Adrenal gland (tissue), 12 donors: ENCODE measurements around the gene NRXN3. TPM values are rescaled to one million over a fixed set of nuclear protein-coding genes. Genes with fewer than 3 reads are reported as not detected.

Source experiments
- DNase-seq, 7 donors: peaks; one replicate each; pipeline ENCODE4 v3.0.0-alpha.2; 2019 to 2020
- H3K27ac ChIP-seq, 5 donors: fragments of 200-600 bp; sonication (generic) in 4 of 5; 1 replicate in 3 of 5; 2 replicates in 2 of 5; pipeline versions ENCODE4 v1.5.1 to v1.8.0; 2016 to 2020; ENCODE audit warnings: mild to moderate bottlenecking in 1 of 5
- H3K27me3 ChIP-seq: fragments of 200-600 bp; 2 replicates; pipeline ENCODE4 v1.8.0; 2021
- H3K36me3 ChIP-seq, 2 donors: fragments of 200-600 bp; replicated peaks in 1 of 2; 1 replicate in 1 of 2; 2 replicates in 1 of 2; pipeline versions ENCODE4 v1.5.1 to v1.8.0; 2018 to 2022
- H3K4me1 ChIP-seq, 2 donors: fragments of 200-600 bp; replicated peaks in 1 of 2; 1 replicate in 1 of 2; 2 replicates in 1 of 2; pipeline versions ENCODE4 v1.5.1 to v1.8.0; 2018 to 2021
- H3K4me3 ChIP-seq, 4 donors: fragments of 200-600 bp; sonication (generic) in 3 of 4; one replicate each; pipeline ENCODE4 v1.5.1; 2016 to 2018
- H3K9me3 ChIP-seq, 3 donors: fragments of 200-600 bp; sonication (generic) in 1 of 3; replicated peaks in 1 of 3; 1 replicate in 2 of 3; 2 replicates in 1 of 3; pipeline versions ENCODE4 v1.5.1 to v1.8.0; 2016 to 2021
- POLR2A ChIP-seq, 2 donors: fragments of 450-650 bp; IDR thresholded peaks; one replicate each; pipeline ENCODE4 v1.6.1; 2017; ENCODE audit warnings: antibody characterized with exemption in 2 of 2, mild to moderate bottlenecking in 2 of 2, moderate library complexity in 1 of 2
- WGBS, 4 donors: extraction: QIAGEN DNeasy Blood & Tissue Kit in 2 of 4; methylation state at CpG; one replicate each; pipeline versions ENCODE4 v1.1.5 to v1.1.7; 2013 to 2017; 5-methylcytosine and 5-hydroxymethylcytosine counted together
- intact Hi-C, 2 donors: fragments of 100-400 bp; cut with DNase I; formaldehyde crosslinking; loops; one replicate each; pipeline versions ENCODE4 v1.14.1 to v1.15.0; 2022 to 2023
- polyA plus RNA-seq, 3 donors: library from polyadenylated mRNA; stranded (reverse); fragments of 200-250 nt in 2 of 3; fragments of 350-450 nt in 1 of 3; fragmentation: Illumina TruSeq in 1 of 3; extraction: RNeasy Lipid Tissue Mini Kit (QIAGEN cat#74804) in 1 of 3; gene quantifications; one replicate each; pipeline ENCODE4 v1.2.3, GENCODE V29; 2013 to 2014
- total RNA-seq, 9 donors: library from RNA; depleted of rRNA in 4 of 9; stranded (reverse); fragments of >200 nt in 4 of 9; fragments of 120-200 nt in 1 of 9; fragmentation: NEBNext Ultra II Directional in 1 of 9; extraction: Animal tissue kit (Norgen Biotek cat#: 25700) in 1 of 9; gene quantifications; one replicate each; pipeline versions ENCODE4 v1.1.0 to v1.2.4, GENCODE V29; 2013 to 2023
- TF ChIP-seq, protein P1 (sequence below), 6 experiments: fragments of 450-650 bp in 4 of 6; fragments of 200-600 bp in 2 of 6; sonication (generic) in 1 of 6; IDR thresholded peaks; 1 replicate in 5 of 6; 2 replicates in 1 of 6; pipeline versions ENCODE4 v1.5.1 to v1.8.0; 2016 to 2021; ENCODE audit warnings: antibody characterized with exemption in 6 of 6, mild to moderate bottlenecking in 2 of 6, moderate library complexity in 1 of 6
- donor health status: healthy with polysubstance abuse.
- donor health status: Bipolar disorder and iron deficiency.
- donor health status: DM: yes; HTN: yes; CAD: no.
- donor health status: DM: no; HTN: no; CAD: no.
- donor health status: DM: no; HTN: no; CAD: no.
- donor health status: DM: yes; HTN: yes; CAD: no.

The NRXN3 gene
- total and polyA plus RNA-seq, 12 donors = 0.09 to 8.5 (median 1.6) TPM

DNA sequence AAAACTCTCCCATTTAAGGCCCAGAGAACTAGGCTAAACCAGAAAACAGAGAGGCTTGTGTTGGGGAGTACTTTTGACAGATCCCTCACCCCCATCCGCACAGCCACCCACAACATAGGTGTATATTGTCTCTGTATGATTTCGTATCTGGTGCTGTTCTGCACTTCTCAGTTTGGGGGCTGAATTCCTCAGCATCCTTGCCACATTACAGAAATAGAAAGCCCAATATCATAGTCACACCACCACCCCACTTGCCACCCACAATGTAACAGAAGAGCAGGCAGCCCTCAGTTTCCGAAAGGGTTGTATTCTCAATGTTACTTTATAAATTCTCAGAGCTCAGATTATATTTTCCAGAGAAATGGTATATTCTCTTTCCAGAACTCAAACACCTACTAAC is 1090.2 kb downstream of the NRXN3 start:
- no peak for TF ChIP-seq POLR2A (IDR thresholded peaks at IDR 0.05)
- TF ChIP-seq, protein P1, sequence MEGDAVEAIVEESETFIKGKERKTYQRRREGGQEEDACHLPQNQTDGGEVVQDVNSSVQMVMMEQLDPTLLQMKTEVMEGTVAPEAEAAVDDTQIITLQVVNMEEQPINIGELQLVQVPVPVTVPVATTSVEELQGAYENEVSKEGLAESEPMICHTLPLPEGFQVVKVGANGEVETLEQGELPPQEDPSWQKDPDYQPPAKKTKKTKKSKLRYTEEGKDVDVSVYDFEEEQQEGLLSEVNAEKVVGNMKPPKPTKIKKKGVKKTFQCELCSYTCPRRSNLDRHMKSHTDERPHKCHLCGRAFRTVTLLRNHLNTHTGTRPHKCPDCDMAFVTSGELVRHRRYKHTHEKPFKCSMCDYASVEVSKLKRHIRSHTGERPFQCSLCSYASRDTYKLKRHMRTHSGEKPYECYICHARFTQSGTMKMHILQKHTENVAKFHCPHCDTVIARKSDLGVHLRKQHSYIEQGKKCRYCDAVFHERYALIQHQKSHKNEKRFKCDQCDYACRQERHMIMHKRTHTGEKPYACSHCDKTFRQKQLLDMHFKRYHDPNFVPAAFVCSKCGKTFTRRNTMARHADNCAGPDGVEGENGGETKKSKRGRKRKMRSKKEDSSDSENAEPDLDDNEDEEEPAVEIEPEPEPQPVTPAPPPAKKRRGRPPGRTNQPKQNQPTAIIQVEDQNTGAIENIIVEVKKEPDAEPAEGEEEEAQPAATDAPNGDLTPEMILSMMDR (IDR thresholded peaks at IDR 0.05) = no peak
- intact Hi-C loops = no loop called here

DNA sequence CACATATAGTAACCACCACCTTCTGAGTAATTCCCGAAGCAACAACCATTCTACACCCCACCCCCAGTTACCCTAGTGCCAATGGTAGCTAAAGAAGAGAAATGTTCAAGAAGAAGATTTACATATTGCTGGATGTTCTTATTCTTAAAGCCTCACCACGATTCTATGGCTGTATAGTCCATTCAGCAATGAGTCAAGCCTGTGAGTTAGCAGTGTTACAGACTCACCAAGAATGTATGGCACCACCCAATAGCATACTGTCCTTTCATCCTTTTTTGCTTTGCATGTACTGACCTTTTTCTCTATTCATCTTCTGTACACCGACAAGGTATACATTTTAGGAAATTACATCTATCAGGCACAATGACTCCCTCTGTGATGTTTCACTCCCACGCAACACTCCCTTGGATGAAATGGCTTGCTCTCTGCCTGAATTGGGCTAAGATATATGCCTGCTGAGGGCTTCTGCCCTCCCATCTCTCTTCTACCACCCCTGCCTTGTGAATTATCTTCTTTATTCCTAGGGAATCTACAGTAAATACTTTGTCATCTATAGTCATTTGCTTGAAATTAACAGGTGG is 1095.3 kb downstream of the NRXN3 start:
- no peak for DNase-seq
- no peaks in the 10 kb centered on the region for H3K4me1 ChIP-seq
- H3K4me3 ChIP-seq = no peak overlapping the region
- H3K27ac ChIP-seq = no peak overlapping the region
- no peak for TF ChIP-seq POLR2A (IDR thresholded peaks at IDR 0.05)
- H3K27me3 ChIP-seq = no peaks in the 10 kb centered on the region
- intact Hi-C loops = no loop called here
- H3K36me3 ChIP-seq = no peaks in the 10 kb centered on the region
- no peaks in the 10 kb centered on the region for H3K9me3 ChIP-seq
- WGBS, 4 donors = 56 to 63% (median 61%) methylated on average over 4 of the region's 4 CpGs

More for the DNA sequence above, 1090.2 kb downstream of the NRXN3 start:
- Histone ChIP-seq H3K27me3 (no peaks in the 10 kb centered on the region), H3K9me3 (no peaks in the 10 kb centered on the region), H3K4me3 (no peak overlapping the region), H3K27ac (no peak overlapping the region), H3K36me3 (no peaks in the 10 kb centered on the region), H3K4me1 (no peaks in the 10 kb centered on the region)
- 81 to 98% (median 90%) methylated on average over 3 of the region's 3 CpGs for WGBS, 4 donors
- no peak for DNase-seq

DNA sequence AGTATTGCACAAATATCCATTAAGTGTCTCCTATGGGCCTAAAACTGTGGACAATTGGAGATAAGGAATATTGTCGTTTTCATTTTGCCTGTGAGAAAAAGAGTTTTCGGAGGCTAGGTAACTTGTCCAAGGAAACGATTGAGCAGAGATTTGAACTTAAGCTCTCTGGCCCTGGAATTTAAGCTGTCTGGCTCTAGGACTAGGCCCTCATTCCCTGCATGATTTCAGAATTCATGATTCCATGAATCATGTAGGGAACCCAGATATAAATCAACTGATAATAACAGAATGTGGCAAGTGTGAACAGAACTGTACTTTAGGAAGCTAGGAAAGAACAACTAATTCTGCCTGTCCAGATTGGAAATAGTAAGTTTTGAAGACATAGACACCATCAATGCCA is 1100.2 kb downstream of the NRXN3 start:
- TF ChIP-seq POLR2A (IDR thresholded peaks at IDR 0.05) = no peak
- TF ChIP-seq, protein P1 (IDR thresholded peaks at IDR 0.05) = no peak
- H3K9me3 ChIP-seq = no peaks in the 10 kb centered on the region
- 74 to 86% (median 79%) methylated on average over 3 of the region's 3 CpGs for WGBS, 4 donors
- intact Hi-C loops = no loop called here
- no peaks in the 10 kb centered on the region for H3K4me1 ChIP-seq
- no peaks in the 10 kb centered on the region for H3K27me3 ChIP-seq
- no peak for DNase-seq
- H3K27ac ChIP-seq = no peak overlapping the region
- H3K4me3 ChIP-seq = no peak overlapping the region
- no peaks in the 10 kb centered on the region for H3K36me3 ChIP-seq

DNA sequence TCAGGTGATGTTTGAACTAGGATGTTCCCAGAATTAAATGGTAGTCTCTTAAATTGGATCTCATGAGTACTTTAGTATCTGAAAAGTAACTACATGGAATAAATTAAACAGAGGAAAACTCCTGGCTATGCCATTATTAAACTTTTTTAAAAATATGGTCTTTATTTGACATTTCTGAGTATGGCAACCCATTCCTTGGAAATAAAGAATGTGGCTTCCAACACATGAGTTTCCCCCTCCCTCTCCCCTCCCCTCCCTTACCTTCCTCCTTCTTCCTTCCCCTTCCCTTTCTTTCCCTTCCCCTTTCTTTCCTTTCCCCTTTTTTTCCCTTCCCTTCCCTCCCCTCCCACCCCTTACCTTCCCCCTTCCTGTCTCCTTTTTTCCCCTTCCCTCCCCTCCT is 1100.9 kb downstream of the NRXN3 start:
- no peak overlapping the region for H3K4me3 ChIP-seq
- TF ChIP-seq, protein P1 (IDR thresholded peaks at IDR 0.05) = no peak
- TF ChIP-seq POLR2A (IDR thresholded peaks at IDR 0.05) = no peak
- H3K27ac ChIP-seq = no peak overlapping the region
- intact Hi-C loops = no loop called here
- DNase-seq = no peak
- H3K4me1 ChIP-seq = no peaks in the 10 kb centered on the region
- H3K9me3 ChIP-seq = no peaks in the 10 kb centered on the region
- H3K36me3 ChIP-seq = no peaks in the 10 kb centered on the region
- H3K27me3 ChIP-seq = no peaks in the 10 kb centered on the region

DNA sequence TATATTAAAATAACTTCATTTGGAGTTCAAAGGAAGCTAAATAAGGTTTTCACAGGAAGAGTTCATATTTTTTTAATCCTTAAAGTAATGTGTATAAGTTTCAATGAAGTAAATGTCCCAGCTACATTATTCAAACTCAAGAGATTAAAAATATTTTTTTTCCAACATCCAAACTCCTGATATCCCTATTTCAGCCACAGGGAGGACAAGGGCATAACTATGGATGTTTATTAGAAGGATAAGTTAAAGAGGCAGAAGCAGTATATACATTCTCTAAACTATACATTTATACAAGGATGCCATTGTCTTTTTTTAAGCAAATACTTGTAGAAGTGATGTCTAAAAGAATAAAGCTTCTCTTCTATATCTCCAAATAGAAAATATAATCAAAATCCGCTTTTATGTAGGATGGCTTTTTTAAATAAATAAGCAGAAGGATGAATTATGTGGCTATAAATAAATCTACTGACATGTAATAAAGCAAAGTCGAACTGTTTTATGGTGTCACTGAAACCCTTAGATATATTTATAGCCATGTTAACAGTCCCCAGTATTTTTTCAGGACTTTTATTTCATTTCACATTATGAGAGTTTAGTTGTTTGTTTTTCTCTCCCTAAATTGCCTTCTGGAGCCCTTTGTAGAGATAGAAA is 1104.6 kb downstream of the NRXN3 start:
- TF ChIP-seq, protein P1 (IDR thresholded peaks at IDR 0.05) = no peak
- no peak for TF ChIP-seq POLR2A (IDR thresholded peaks at IDR 0.05)
- H3K9me3 ChIP-seq = no peaks in the 10 kb centered on the region
- H3K27ac ChIP-seq = no peak overlapping the region
- peaks cover 18% of the 10 kb centered on the region for H3K27me3 ChIP-seq
- H3K4me1 ChIP-seq = peaks cover 0 to 7% of the 10 kb centered on the region in 2 donors
- 24 to 42% (median 37%) methylated on average over 2 of the region's 2 CpGs for WGBS, 4 donors
- intact Hi-C loops = no loop called here
- no peaks in the 10 kb centered on the region for H3K36me3 ChIP-seq
- H3K4me3 ChIP-seq = no peak overlapping the region
- no peak for DNase-seq
